ENCODE measurements around the gene KRT9.
"Not testable (repeated sequence)": the region's sequence is repeated elsewhere in the genome, so short reads cannot be mapped to it uniquely, and the experiment has no call there.

KRT9 gene

DNA sequence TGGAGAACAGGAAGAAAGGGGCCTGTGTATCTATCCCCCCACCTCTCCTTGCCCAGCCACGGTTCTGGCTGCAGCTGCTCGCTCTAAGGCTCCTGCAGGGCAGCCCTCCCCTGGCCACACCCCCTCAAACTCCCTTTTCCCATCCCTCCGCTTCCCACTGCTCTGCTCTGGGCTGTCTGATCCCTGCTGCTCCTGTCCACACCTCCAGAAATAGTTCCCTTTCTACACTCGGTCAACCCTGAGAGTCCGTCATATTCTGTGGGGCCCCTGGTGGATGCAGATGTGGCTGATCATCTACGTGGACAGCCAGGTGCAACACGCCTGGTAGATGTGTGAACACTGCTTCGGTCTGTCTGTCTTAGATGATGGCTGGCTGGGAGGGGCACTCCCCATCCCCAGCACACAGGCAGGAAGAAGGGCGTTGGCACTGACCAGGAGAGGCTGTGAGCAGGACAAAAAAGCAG lies 24.4 kb downstream of the KRT9 start:
- H3K27ac Mint-ChIP-seq: no peak overlapping the region
- peaks cover 11 to 15% of the 10 kb centered on the region in 2 donors for H3K9me3 Mint-ChIP-seq
- DNase-seq (peak in 1 of 2 donors; percentile 13), ATAC-seq (no peak)
- no peak overlapping the region for H3K4me3 Mint-ChIP-seq
- peaks cover 24% of the 10 kb centered on the region for H3K27me3 Mint-ChIP-seq
- H3K4me1 Mint-ChIP-seq: peaks cover 22% of the 10 kb centered on the region

DNA sequence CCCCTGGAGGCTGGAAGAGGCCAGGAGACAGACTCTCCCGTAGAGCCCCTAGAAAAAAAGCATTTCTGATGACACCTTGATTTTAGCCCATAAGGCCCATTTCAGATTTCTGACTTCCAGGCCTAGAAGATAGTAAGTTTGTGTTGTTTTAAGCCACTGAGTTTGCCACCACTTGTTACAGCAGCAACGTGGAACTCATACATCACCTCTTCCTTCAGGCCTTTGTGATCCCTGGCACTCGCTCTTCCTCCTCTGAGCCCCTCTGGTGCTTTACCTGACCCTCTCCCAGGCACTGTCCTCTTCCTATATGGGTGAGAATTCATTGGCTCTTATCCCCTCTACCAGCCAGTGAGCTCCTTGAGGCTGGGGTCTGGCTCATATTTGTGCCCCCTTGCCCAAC lies 25.0 kb downstream of the KRT9 start:
- Mint-ChIP-seq H3K4me1 (peaks cover 22% of the 10 kb centered on the region), H3K9me3 (peaks cover 11 to 15% of the 10 kb centered on the region in 2 donors), H3K27ac (no peak overlapping the region), H3K4me3 (no peak overlapping the region), H3K27me3 (peaks cover 18% of the 10 kb centered on the region)
- DNase-seq (no peak), ATAC-seq (no peak)

DNA sequence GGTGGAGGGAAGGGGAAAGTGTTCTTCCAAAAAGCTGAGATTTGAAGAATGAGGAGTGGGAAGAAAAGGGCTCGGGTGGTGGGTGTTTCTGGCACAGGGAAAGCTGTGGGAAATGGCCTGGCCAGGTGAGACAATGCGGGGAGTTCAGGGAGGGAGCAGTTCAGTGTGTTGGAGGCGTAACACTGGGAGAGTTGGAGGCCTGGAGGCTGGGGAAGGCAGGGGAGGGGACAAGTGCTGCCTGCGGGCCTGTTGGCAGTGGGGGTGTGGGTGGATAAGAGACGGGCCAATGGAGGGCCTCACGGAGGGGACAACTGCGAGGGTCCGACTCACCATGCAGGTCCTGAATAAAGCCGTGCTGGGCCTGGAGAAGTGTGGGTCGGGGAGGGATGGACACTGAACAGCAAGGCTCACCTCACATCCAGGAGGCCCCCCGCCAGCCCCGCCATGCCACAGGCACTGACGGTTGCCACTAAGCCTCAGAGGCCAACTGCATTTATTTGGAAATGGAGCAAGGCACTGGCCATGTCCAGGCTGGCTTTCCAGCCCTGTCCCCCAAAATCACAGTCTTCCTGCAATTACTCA lies 25.9 kb downstream of the KRT9 start:
- Mint-ChIP-seq H3K4me1 (peaks cover 22% of the 10 kb centered on the region), H3K4me3 (no peak overlapping the region), H3K27ac (no peak overlapping the region), H3K9me3 (peaks cover 11 to 15% of the 10 kb centered on the region in 2 donors), H3K27me3 (peaks cover 12% of the 10 kb centered on the region)
- ATAC-seq: no peak
- DNase-seq: no peak

DNA sequence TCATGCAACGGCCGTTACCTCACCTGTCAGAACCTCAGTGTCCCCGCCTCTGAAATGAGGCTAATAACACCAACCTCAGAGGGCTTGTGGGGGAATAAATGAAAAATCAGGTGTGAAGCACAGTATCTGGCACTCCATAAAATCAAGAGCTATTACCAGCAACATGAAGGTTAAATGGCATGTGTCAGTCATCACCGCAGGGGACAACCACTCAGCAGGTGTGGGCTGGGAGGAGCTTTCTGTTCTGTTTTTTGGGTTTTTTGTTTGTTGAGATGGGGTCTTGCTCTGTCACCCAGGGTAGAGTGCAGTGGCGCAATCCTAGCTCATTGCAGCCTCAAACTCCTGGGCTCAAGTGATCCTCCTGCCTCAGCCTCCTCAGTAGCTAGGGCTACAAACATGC lies 26.9 kb downstream of the KRT9 start:
- peaks cover 12% of the 10 kb centered on the region for H3K27me3 Mint-ChIP-seq
- no peak overlapping the region for H3K27ac Mint-ChIP-seq
- H3K9me3 Mint-ChIP-seq: peaks cover 11 to 15% of the 10 kb centered on the region in 2 donors
- no peak for ATAC-seq
- H3K4me1 Mint-ChIP-seq: peaks cover 22% of the 10 kb centered on the region
- H3K4me3 Mint-ChIP-seq: no peak overlapping the region
- DNase-seq: no peak

DNA sequence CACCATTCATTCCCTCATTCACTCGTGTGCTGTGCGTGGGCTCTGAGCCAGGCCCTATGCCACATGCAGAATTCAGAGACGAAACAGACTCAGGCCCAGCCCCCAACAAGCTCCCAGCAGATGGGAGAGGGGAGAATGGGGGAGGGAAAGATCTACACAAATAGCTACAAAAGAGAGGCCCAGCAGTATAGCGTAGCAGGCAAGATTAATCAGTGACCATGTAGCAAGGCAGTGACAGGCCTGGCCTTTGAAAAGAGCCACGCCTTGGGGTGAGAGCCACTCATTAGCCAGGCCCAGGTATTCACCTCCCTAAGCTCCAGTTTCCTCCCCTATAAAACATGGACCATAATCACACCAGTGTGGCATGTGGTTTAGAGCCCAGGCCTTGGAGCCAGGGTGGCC lies 27.4 kb downstream of the KRT9 start:
- H3K27me3 Mint-ChIP-seq: peaks cover 12% of the 10 kb centered on the region
- H3K27ac Mint-ChIP-seq: no peak overlapping the region
- no peak overlapping the region for H3K4me3 Mint-ChIP-seq
- H3K4me1 Mint-ChIP-seq: peaks cover 20% of the 10 kb centered on the region
- no peak for ATAC-seq
- peaks cover 11 to 15% of the 10 kb centered on the region in 2 donors for H3K9me3 Mint-ChIP-seq
- DNase-seq: no peak

DNA sequence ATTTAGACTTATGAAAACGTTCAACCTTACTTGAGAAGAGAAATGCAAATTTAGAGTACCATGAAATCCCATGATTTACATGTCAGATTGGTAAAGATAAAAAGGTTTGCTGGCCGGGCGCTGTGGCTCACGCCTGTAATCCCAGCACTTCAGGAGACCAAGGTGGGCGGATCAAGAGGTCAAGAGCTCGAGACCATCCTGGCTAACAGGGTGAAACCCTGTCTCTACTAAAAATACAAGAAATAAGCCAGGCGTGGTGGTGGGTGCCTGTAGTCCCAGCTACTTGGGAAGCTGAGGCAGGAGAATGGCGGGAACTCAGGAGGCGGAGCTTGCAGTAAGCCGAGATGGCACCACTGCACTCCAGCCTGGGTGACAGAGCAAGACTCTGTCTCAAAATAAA lies 29.1 kb downstream of the KRT9 start:
- not testable (repeated sequence) for H3K4me3 Mint-ChIP-seq, DNase-seq, H3K27me3 Mint-ChIP-seq, H3K27ac Mint-ChIP-seq, H3K4me1 Mint-ChIP-seq, ATAC-seq
- H3K9me3 Mint-ChIP-seq: peaks cover 11 to 15% of the 10 kb centered on the region in 2 donors

DNA sequence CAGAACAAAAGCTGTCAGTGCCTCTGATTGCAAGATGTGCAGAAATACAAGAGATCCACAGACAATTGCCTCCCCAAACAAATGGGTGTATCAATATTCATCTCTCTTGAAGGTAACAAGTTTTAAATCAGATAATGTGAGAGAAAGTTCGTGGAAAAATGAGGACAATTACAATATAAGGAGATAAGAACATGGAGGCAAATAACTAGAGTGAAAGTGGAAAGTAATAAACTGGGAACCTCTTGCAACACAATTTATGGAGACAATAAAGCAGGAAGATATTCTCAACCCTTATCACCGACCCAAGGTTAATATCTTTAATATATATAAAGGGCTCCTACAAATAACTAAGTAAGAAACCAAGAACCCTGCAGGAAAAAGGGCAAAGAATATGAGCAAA lies 29.5 kb downstream of the KRT9 start:
- H3K27ac Mint-ChIP-seq: no peak overlapping the region
- peaks cover 6% of the 10 kb centered on the region for H3K27me3 Mint-ChIP-seq
- H3K4me1 Mint-ChIP-seq: no peaks in the 10 kb centered on the region
- H3K9me3 Mint-ChIP-seq: peaks cover 11% of the 10 kb centered on the region in 2 donors
- DNase-seq (no peak), ATAC-seq (no peak)
- no peak overlapping the region for H3K4me3 Mint-ChIP-seq

DNA sequence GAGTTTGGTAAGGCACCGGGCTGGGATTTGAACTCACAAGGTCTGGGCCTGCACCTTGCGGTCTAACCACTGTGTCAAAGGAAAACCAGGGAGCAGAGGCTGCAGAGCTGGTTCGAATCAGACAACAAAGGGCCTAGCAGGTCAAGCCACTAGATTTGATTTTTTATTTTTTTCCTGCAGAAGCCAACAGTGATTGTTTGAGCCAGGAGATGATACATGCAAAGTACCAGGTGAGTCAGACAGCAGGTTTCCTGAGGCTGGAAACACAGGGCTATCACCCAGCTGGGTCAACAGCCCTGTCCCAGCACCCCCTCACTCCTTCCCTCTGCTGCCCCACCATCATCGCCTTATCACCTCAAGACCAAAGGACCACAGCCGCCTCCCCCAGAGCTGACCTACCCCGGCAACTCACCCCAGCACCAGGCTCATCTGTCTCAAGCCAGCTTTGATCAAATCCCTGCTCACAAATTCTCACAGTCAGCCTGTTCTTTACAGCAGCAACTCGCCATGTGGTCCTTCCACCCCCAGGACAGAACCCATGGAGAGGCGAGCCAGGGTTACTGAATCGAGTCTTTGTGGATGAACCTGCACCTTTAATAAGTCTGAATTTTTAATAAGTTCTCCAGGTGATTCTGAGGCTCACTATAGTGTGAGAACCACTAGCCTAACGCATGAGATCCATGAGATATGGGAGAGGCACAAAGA lies 30.8 kb downstream of the KRT9 start:
- no peak for DNase-seq
- no peak overlapping the region for H3K4me3 Mint-ChIP-seq
- no peak overlapping the region for H3K27ac Mint-ChIP-seq
- H3K9me3 Mint-ChIP-seq: no peaks in the 10 kb centered on the region
- H3K4me1 Mint-ChIP-seq: no peaks in the 10 kb centered on the region
- peaks cover 13% of the 10 kb centered on the region for H3K27me3 Mint-ChIP-seq
- ATAC-seq: no peak

DNA sequence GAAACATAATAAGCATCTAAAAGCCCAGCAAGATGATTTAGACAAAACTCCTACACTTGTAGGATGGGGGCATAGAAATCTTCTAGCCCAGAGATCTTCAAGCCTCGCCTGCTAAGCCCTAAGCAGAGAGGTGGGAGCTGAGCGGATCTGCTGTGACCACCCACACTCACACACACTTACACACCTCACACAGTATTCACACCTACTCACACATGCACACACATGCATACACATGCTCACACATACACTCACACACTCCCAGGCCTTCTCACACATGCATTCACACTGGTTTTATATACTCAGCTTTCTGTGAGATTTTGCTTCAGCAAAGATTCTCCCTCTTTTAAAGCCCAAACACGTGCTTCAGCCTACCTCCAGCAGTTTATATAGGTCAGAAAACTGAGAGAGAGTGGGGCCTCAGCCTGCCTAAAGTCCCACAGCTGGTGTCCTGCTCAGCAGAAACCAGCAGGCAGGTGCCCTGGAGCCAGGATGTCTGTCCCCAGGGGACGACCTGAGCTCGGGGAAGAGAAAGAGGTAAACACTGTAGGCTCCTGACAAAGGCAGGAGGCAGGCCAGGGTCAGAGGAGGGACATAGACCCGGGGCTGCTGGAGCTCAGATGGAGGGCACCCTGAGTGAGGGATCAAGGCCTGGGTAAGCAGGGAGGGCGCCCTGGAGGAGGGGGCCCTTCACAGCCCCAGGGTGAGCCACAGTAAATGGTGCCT lies 31.7 kb downstream of the KRT9 start:
- Mint-ChIP-seq H3K9me3 (no peaks in the 10 kb centered on the region), H3K4me3 (no peak overlapping the region), H3K27ac (no peak overlapping the region), H3K27me3 (peaks cover 20% of the 10 kb centered on the region), H3K4me1 (no peaks in the 10 kb centered on the region)
- no peak for ATAC-seq
- DNase-seq: no peak

DNA sequence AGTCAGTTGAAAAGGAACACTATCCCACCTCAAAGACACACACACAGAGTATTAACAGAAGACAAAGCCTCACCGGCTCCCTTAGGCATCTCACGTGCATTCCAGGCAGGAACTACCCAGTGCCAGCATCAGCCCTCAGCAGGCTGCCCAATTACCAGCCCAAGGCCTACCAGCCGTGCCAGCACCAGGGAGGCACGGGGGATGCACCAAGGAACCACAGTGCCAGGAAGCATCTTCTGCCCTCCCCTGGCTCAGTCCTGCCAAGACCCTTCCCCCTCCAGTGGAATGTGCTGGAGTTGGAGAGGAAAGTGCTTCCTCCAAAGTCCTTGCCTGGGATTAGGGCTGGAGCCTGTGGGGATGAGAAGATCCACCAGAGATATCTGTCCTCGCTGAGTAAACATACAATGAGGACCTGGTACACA lies 32.8 kb downstream of the KRT9 start:
- ATAC-seq: no peak
- Mint-ChIP-seq H3K27me3 (peaks cover 25% of the 10 kb centered on the region), H3K4me3 (no peak overlapping the region), H3K9me3 (no peaks in the 10 kb centered on the region), H3K4me1 (no peaks in the 10 kb centered on the region), H3K27ac (no peak overlapping the region)
- no peak for DNase-seq

DNA sequence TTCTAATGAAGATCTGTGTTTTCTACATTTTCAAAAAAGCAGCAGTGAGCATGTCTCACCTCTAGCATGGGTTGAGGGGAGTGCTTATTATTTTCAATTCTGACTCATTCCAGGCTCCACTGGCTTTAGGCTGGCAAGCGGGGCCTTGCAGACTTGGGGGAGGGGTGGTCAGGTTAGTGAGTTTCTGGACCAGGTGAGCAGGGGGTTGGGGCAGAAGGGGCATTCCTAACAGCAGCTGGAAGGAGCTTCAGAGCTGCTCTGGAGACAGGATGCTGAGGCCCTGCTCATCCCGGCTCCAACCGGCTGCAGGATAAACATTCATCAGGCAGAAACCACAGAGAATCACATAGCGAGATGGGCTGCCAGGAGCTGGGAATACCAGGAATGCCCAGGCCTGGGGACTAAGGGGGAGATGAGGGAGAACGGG lies 33.3 kb downstream of the KRT9 start:
- ATAC-seq (no peak), DNase-seq (no peak)
- Mint-ChIP-seq H3K9me3 (no peaks in the 10 kb centered on the region), H3K4me1 (no peaks in the 10 kb centered on the region), H3K27ac (no peak overlapping the region), H3K27me3 (peaks cover 25% of the 10 kb centered on the region), H3K4me3 (no peak overlapping the region)

DNA sequence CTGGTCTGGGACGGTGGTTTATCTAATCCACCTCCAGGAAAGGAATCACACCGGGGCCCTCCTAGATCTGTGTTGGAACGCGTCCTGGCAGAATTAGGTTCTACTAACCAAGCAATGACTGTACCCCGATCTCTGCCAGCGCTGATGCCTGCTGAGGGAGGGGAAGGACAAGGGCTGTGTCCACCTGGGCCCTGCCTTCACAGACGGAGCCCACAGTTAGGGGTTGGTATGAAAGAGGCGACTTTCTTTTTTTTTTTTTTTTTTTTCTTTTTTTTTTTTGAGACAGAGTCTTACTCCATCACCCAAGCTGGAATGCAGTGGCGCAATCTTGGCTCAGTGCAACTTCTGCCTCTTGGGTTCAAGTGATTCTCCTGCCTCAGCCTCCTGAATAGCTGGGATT lies 33.9 kb downstream of the KRT9 start:
- Mint-ChIP-seq H3K27ac (no peak overlapping the region), H3K9me3 (no peaks in the 10 kb centered on the region), H3K4me1 (no peaks in the 10 kb centered on the region), H3K4me3 (no peak overlapping the region), H3K27me3 (peaks cover 31% of the 10 kb centered on the region)
- ATAC-seq (no peak), DNase-seq (no peak)

DNA sequence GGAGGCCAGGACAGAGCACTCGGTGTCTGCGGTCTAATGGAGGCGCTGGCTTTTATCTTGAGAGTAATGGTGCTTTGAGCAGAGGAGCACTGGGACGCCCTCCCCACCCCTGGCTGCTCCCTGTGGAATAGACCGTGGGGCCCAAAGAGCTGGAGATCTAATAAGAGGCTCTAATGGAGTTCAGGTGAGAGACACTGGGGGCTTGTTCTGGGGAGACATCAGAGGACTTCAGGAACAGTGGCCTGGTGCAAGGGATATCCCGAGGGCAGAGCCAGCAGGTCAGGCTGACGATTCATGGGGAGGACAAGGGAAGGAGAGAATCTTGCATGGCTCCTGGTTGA lies 34.3 kb downstream of the KRT9 start:
- ATAC-seq (no peak), DNase-seq (no peak)
- peak overlapping the region in 1 of 2 donors; percentile 84 for H3K27ac Mint-ChIP-seq
- no peaks in the 10 kb centered on the region for H3K9me3 Mint-ChIP-seq
- H3K27me3 Mint-ChIP-seq: peaks cover 35% of the 10 kb centered on the region
- H3K4me1 Mint-ChIP-seq: no peaks in the 10 kb centered on the region
- H3K4me3 Mint-ChIP-seq: no peak overlapping the region

DNA sequence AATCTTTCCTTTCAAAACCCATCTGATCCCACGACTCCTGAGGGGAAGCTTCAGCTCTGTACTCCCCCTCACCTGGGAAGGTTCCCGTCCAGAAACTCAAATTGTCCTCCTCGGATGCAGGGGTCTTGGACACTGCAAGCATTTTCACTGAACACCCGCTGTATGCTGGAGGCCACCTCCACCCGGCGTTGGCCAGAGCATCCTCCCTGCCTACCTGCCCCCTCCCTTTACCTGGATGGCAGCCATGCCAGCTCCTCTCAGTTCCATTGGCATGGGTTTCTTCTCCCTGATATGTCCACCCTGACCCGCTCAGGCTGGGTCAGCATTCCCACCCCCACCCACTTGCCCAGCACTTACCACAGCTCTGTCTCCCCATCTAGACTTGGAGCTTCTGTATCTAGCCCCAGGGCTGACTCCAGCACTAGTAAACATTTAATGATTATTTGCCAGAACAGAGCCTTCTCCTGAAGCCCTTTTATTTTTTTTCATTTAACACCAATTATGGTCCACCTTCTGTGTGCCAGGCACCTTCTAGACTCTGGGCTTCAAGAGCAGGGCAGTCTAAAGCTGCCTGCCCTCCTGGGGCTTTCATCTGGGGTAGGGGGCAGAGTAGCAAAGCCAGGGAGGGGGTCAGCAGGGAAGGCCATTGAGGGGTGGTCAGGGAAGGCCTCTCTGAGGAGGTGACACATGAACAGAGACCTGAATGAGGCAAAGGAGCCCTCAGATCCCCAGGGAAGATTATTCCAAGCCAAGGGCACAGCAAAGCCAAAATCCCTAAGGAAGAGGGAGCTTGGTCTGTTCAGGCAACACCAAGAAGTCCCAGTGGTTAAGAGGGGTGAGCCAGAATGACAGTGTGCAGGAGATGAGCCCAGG lies 34.9 kb downstream of the KRT9 start:
- peaks cover 41% of the 10 kb centered on the region for H3K27me3 Mint-ChIP-seq
- H3K9me3 Mint-ChIP-seq: no peaks in the 10 kb centered on the region
- H3K27ac Mint-ChIP-seq: peak overlapping the region; percentile 41 to 84
- no peaks in the 10 kb centered on the region for H3K4me1 Mint-ChIP-seq
- no peak for DNase-seq
- H3K4me3 Mint-ChIP-seq: no peak overlapping the region
- no peak for ATAC-seq

DNA sequence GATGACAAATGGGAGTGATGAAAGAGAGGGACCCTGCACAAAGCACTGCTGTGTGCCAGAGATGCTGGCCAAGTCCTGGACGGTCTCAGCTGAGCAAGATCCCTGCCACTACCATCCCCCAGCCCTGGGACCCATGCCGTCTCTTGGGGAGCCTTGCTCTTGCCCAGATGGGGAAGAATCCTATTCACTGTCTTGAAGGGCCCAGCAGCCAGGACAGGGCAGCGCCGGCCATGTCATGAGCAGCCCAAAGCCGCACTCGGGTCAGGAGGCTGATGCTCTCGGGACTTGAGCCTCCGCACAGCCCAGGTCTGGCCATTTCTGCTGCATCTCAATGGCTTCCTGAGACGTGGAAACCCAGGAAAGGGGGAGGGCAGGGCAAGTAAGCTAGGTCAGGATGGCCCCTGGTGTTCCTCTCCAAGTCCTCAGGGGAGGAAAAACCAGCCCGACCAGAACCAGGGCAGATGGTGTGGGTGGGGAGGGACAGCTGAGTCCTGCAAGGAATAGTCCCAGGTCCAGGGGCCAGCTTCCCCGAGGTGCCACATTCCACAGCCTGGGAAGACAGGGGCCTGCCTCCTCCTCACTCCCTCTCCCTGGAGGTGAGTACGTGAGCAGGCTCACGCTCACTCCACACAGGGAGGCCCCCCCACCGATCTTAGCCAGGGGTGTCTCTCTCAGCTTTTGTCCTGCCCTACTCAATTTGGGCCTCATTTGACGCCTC lies 35.9 kb downstream of the KRT9 start:
- Mint-ChIP-seq H3K9me3 (no peaks in the 10 kb centered on the region), H3K4me3 (no peak overlapping the region), H3K4me1 (no peaks in the 10 kb centered on the region), H3K27me3 (peaks cover 52% of the 10 kb centered on the region), H3K27ac (no peak overlapping the region)
- DNase-seq (no peak), ATAC-seq (no peak)

All from stimulated activated naive CD8-positive, alpha-beta T cell treated with anti-CD3 and anti-CD28 coated beads, Interleukin-15, amount 100 ng/mL, for 72 hours (primary cell).